CD14-positive monocyte (primary cell): ENCODE data around the gene CTTNBP2. TPM values are rescaled to one million over a fixed set of nuclear protein-coding genes. Genes with fewer than 3 reads are reported as not detected.

Experiments used
- DNase-seq, 3 donors: peaks; one replicate each; pipeline ENCODE4 v3.0.0-alpha.2; 2011 to 2022
- H2AFZ ChIP-seq: 2 replicates; pipeline ENCODE4 v1.6.0; 2012; ENCODE audit warnings: mild to moderate bottlenecking, low read depth, low read length, inconsistent platforms; ENCODE audit not compliant: insufficient read depth, poor library complexity, severe bottlenecking
- H3K27ac ChIP-seq, 2 donors: 1 replicate in 1 of 2; 2 replicates in 1 of 2; pipeline ENCODE4 v1.5.1; 2012 to 2013; ENCODE audit warnings: low read length in 2 of 2, control low read depth in 1 of 2, inconsistent platforms in 1 of 2, low read depth in 1 of 2, mild to moderate bottlenecking in 1 of 2
- H3K27me3 ChIP-seq, 2 donors: one replicate each; pipeline versions ENCODE4 v1.6.0 to v1.6.1; 2011 to 2013; ENCODE audit warnings: low read length in 2 of 2; ENCODE audit not compliant: control insufficient read depth in 2 of 2, insufficient read depth in 2 of 2
- H3K36me3 ChIP-seq, 2 donors: replicated peaks in 1 of 2; 1 replicate in 1 of 2; 2 replicates in 1 of 2; pipeline versions ENCODE4 v1.5.1 to v1.6.1; 2012 to 2013; ENCODE audit warnings: low read length in 2 of 2, control low read depth in 1 of 2, inconsistent platforms in 1 of 2, mild to moderate bottlenecking in 1 of 2; ENCODE audit not compliant: insufficient read depth in 2 of 2, control insufficient read depth in 1 of 2
- H3K4me1 ChIP-seq, 2 donors: 1 replicate in 1 of 2; 2 replicates in 1 of 2; pipeline versions ENCODE4 v1.5.1 to v1.6.1; 2012 to 2013; ENCODE audit warnings: low read length in 2 of 2, control low read depth in 1 of 2, inconsistent platforms in 1 of 2, mild to moderate bottlenecking in 1 of 2, moderate library complexity in 1 of 2; ENCODE audit not compliant: insufficient read depth in 2 of 2, control insufficient read depth in 1 of 2
- H3K4me2 ChIP-seq: replicated peaks from 2 replicates; pipeline ENCODE3; 2012; ENCODE audit warnings: low read length, moderate library complexity, mild to moderate bottlenecking; ENCODE audit not compliant: poor library complexity, severe bottlenecking; ENCODE audit errors: extremely low read depth
- H3K4me3 ChIP-seq, 3 experiments: fragments of 200-600 bp in 1 of 3; sonication (generic) in 1 of 3; replicated peaks in 1 of 3; 1 replicate in 2 of 3; 2 replicates in 1 of 3; pipeline ENCODE4 v1.5.1; 2011 to 2013; ENCODE audit warnings: low read length in 3 of 3, mild to moderate bottlenecking in 3 of 3, control low read depth in 2 of 3, low read depth in 2 of 3, inconsistent platforms in 1 of 3, moderate library complexity in 1 of 3
- H3K79me2 ChIP-seq: 2 replicates; pipeline ENCODE4 v1.6.0; 2012; ENCODE audit warnings: mild to moderate bottlenecking, control low read depth, inconsistent platforms, low read length, moderate library complexity; ENCODE audit not compliant: insufficient read depth
- H3K9ac ChIP-seq: 2 replicates; pipeline ENCODE4 v1.6.0; 2017; ENCODE audit warnings: low read length, mild to moderate bottlenecking; ENCODE audit not compliant: insufficient read depth, poor library complexity, severe bottlenecking
- H3K9me3 ChIP-seq, 2 donors: replicated peaks in 1 of 2; 1 replicate in 1 of 2; 2 replicates in 1 of 2; pipeline versions ENCODE4 v1.5.1 to v1.6.1; 2012 to 2013; ENCODE audit warnings: low read length in 2 of 2, control low read depth in 1 of 2; ENCODE audit not compliant: control insufficient read depth in 1 of 2, insufficient read depth in 1 of 2
- H4K20me1 ChIP-seq: 2 replicates; pipeline ENCODE4 v1.6.0; 2012; ENCODE audit warnings: mild to moderate bottlenecking, low read length, control low read depth, moderate library complexity; ENCODE audit not compliant: insufficient read depth
- H3K27ac Mint-ChIP-seq, 7 donors: one replicate each; pipeline ENCODE4 v1.8.0; 2020; ENCODE audit warnings: mild to moderate bottlenecking in 7 of 7, mixed read lengths in 7 of 7, moderate library complexity in 6 of 7, inconsistent platforms in 2 of 7
- H3K27me3 Mint-ChIP-seq, 3 donors: one replicate each; pipeline ENCODE4 v1.8.0; 2021 to 2022; ENCODE audit warnings: low read depth in 3 of 3, mild to moderate bottlenecking in 3 of 3, mixed read lengths in 3 of 3, moderate library complexity in 3 of 3, inconsistent platforms in 1 of 3
- H3K36me3 Mint-ChIP-seq, 2 donors: one replicate each; pipeline ENCODE4 v1.8.0; 2020; ENCODE audit warnings: mixed read lengths in 2 of 2, inconsistent platforms in 1 of 2, mild to moderate bottlenecking in 1 of 2
- H3K4me1 Mint-ChIP-seq: one replicate; pipeline ENCODE4 v1.8.0; 2020; ENCODE audit warnings: mild to moderate bottlenecking, mixed read lengths
- H3K4me3 Mint-ChIP-seq, 2 donors: one replicate each; pipeline ENCODE4 v1.8.0; 2020; ENCODE audit warnings: mild to moderate bottlenecking in 2 of 2, mixed read lengths in 2 of 2, moderate library complexity in 1 of 2
- H3K9me3 Mint-ChIP-seq, 7 donors: one replicate each; pipeline ENCODE4 v1.8.0; 2020 to 2022; ENCODE audit warnings: mixed read lengths in 7 of 7, mild to moderate bottlenecking in 6 of 7, moderate library complexity in 6 of 7, inconsistent platforms in 2 of 7
- CTCF ChIP-seq: fragments of 200-600 bp; IDR thresholded peaks from one replicate; pipeline ENCODE4 v1.8.0; 2022; ENCODE audit warnings: antibody characterized with exemption, mild to moderate bottlenecking
- WGBS: methylation state at CpG from one replicate; pipeline ENCODE4 v1.1.5; 2013; ENCODE audit warnings: missing lambda C conversion rate; ENCODE audit not compliant: insufficient coverage; 5-methylcytosine and 5-hydroxymethylcytosine counted together
- intact Hi-C, 2 donors: fragments of 100-400 bp; cut with micrococcal nuclease; formaldehyde crosslinking; loops; one replicate each; pipeline versions ENCODE4 v1.15.0 to v1.15.1; 2023
- polyA plus RNA-seq, 3 donors: library from polyadenylated mRNA; depleted of rRNA in 1 of 3; unstranded in 2 of 3; stranded (reverse) in 1 of 3; fragments of 300-500 nt in 2 of 3; fragments of >200 nt in 1 of 3; fragmentation: Illumina TruSeq in 2 of 3; gene quantifications; 1 replicate in 2 of 3; 2 replicates in 1 of 3; pipeline ENCODE4 v1.2.3, GENCODE V29; 2012 to 2021

CTTNBP2 gene
- polyA plus RNA-seq, 3 donors: 0.38 to 1.4 TPM; not detected in 1

GRCh38 chr7:117863618-117864017 is 9.6 kb downstream of the CTTNBP2 start:
- intact Hi-C loops: no loop called here
- no peak overlapping the region for H3K4me3 Mint-ChIP-seq

GRCh38 chr7:117862378-117862777 is 10.9 kb downstream of the CTTNBP2 start:
- no peak overlapping the region for H3K4me2 ChIP-seq
- no peaks in the 10 kb centered on the region for H3K79me2 ChIP-seq

More at GRCh38 chr7:117863618-117864017, 9.6 kb downstream of the CTTNBP2 start:
- Histone ChIP-seq H3K27ac (no peak overlapping the region), H3K27me3 (peaks cover 10 to 15% of the 10 kb centered on the region in 2 donors), H3K4me2 (no peak overlapping the region), H3K9ac (no peak overlapping the region), H3K4me1 (no peaks in the 10 kb centered on the region), H3K79me2 (no peaks in the 10 kb centered on the region), H3K4me3 (no peak overlapping the region), H3K9me3 (no peaks in the 10 kb centered on the region), H3K36me3 (no peaks in the 10 kb centered on the region), H4K20me1 (no peaks in the 10 kb centered on the region), H2AFZ (no peak overlapping the region)
- Mint-ChIP-seq H3K4me1 (no peaks in the 10 kb centered on the region), H3K27me3 (peaks cover 8 to 23% (median 12%) of the 10 kb centered on the region in 3 donors), H3K36me3 (no peaks in the 10 kb centered on the region), H3K27ac (no peak overlapping the region), H3K9me3 (peaks cover 0 to 6% (median 0%) of the 10 kb centered on the region in 7 donors)
- WGBS: no CpG with 5 or more reads among the region's 2 CpGs
- no peak for TF ChIP-seq CTCF
- no peak for DNase-seq

More at GRCh38 chr7:117862378-117862777, 10.9 kb downstream of the CTTNBP2 start:
- H3K9me3 Mint-ChIP-seq: peaks cover 0 to 6% (median 0%) of the 10 kb centered on the region in 7 donors
- Histone ChIP-seq H3K9ac (no peak overlapping the region), H3K9me3 (no peaks in the 10 kb centered on the region), H3K27ac (no peak overlapping the region), H3K4me1 (no peaks in the 10 kb centered on the region), H3K36me3 (no peaks in the 10 kb centered on the region), H3K27me3 (peaks cover 3 to 9% of the 10 kb centered on the region in 2 donors), H4K20me1 (no peaks in the 10 kb centered on the region), H3K4me3 (no peak overlapping the region), H2AFZ (no peak overlapping the region)
- H3K27me3 Mint-ChIP-seq: peaks cover 3 to 22% (median 8%) of the 10 kb centered on the region in 3 donors
- H3K4me3 Mint-ChIP-seq: no peak overlapping the region
- H3K4me1 Mint-ChIP-seq: no peaks in the 10 kb centered on the region
- 67% methylated on average over 1 of the region's 3 CpGs for WGBS
- TF ChIP-seq CTCF: no peak
- peak overlapping the region in 1 of 7 donors; percentile 46 for H3K27ac Mint-ChIP-seq
- H3K36me3 Mint-ChIP-seq: no peaks in the 10 kb centered on the region
- DNase-seq: no peak
- intact Hi-C loops: no loop called here
